SU-DHL-6 (cell line): ENCODE results near the gene TPTE2.

Source experiments
- EZH2phosphoT487 ChIP-seq: fragments of 200-600 bp; sonication (generic), shearing (Covaris generic); conservative IDR thresholded peaks from 2 replicates; pipeline ENCODE4 v1.6.1; 2018; ENCODE audit warnings: mild to moderate bottlenecking, antibody characterized with exemption, low read length, moderate library complexity, mixed read lengths
- TF ChIP-seq, protein P1 (sequence below): fragments of 200-600 bp; sonication (generic); IDR thresholded peaks from one replicate; pipeline ENCODE4 v1.5.1; 2017; ENCODE audit warnings: antibody characterized with exemption, mild to moderate bottlenecking, low read length, moderate library complexity; ENCODE audit not compliant: insufficient read depth, poor library complexity, severe bottlenecking

DNA sequence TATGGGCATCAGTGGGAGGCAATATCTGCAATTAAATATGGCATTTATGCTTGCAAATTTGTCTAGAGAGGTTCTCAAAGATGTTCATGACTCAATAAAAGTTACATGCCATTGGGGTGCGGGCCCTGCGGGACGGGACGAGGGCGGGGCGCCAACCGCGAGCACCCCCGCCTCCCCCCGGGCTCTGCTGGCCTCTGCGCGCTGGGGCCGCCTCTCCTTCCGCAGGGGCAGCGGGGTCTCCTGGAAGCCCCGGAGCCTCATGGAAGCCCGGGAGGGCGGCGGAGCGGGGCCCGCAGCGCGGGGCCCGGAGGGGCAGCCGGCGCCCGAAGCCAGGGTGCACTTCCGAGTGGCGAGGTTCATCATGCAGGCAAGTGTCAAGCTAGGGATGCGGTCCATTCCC lies 179.2 kb downstream of the TPTE2 start:
- TF ChIP-seq, protein P1, sequence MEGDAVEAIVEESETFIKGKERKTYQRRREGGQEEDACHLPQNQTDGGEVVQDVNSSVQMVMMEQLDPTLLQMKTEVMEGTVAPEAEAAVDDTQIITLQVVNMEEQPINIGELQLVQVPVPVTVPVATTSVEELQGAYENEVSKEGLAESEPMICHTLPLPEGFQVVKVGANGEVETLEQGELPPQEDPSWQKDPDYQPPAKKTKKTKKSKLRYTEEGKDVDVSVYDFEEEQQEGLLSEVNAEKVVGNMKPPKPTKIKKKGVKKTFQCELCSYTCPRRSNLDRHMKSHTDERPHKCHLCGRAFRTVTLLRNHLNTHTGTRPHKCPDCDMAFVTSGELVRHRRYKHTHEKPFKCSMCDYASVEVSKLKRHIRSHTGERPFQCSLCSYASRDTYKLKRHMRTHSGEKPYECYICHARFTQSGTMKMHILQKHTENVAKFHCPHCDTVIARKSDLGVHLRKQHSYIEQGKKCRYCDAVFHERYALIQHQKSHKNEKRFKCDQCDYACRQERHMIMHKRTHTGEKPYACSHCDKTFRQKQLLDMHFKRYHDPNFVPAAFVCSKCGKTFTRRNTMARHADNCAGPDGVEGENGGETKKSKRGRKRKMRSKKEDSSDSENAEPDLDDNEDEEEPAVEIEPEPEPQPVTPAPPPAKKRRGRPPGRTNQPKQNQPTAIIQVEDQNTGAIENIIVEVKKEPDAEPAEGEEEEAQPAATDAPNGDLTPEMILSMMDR: no peak
- no peak for TF ChIP-seq EZH2phosphoT487
